22Rv1 (cell line): ENCODE data around the gene GUCA2B.

Experiments
- CTCF ChIP-seq: fragments of 450-650 bp; IDR thresholded peaks from 2 replicates; pipeline ENCODE4 v1.5.1; 2017; ENCODE audit warnings: mild to moderate bottlenecking
- ZFX ChIP-seq: fragments of 450-650 bp; IDR thresholded peaks from 2 replicates; pipeline ENCODE4 v1.6.1; 2017; ENCODE audit warnings: antibody characterized with exemption, borderline replicate concordance

GRCh38 chr1:42186152-42186551, 32.9 kb downstream of the GUCA2B start:
- TF ChIP-seq CTCF = no peak
- no peak for TF ChIP-seq ZFX
